GM12891 (cell line): ENCODE results near the gene SRP19.
A peak's percentile ranks its signal among the peaks of the same experiment; 100 is the strongest.
"Not testable (repeated sequence)": the region's sequence is repeated elsewhere in the genome, so short reads cannot be mapped to it uniquely, and the experiment has no call there.

Experiments
- DNase-seq: peaks from one replicate; pipeline ENCODE4 v3.0.0; 2011; ENCODE audit warnings: low spot score; ENCODE audit not compliant: insufficient read length
- FAIRE-seq: peaks from 2 replicates; lab custom pipeline; 2011; peaks lifted over from hg19 to GRCh38; lab: Jason Lieb, UNC
- PAX5 ChIP-seq: IDR thresholded peaks from 2 replicates; pipeline ENCODE4 v1.6.1; 2011; ENCODE audit warnings: low read length, moderate library complexity, mild to moderate bottlenecking; ENCODE audit not compliant: insufficient read depth, severe bottlenecking
- POLR2A ChIP-seq: IDR thresholded peaks from 2 replicates; pipeline ENCODE4 v1.6.1; 2011; ENCODE audit warnings: low read depth, low read length, control low read depth
- POLR2AphosphoS5 ChIP-seq: IDR thresholded peaks from 2 replicates; pipeline ENCODE4 v1.6.1; 2011; ENCODE audit warnings: low read depth, low read length, control low read depth
- POU2F2 ChIP-seq: IDR thresholded peaks from 2 replicates; pipeline ENCODE4 v1.6.1; 2011; ENCODE audit warnings: low read depth, mild to moderate bottlenecking, control low read depth, low read length, moderate library complexity
- SPI1 ChIP-seq: IDR thresholded peaks from 2 replicates; pipeline ENCODE4 v1.6.1; 2011; ENCODE audit warnings: low read depth, low read length, control low read depth
- TAF1 ChIP-seq: IDR thresholded peaks from 2 replicates; pipeline ENCODE4 v1.6.1; 2011; ENCODE audit warnings: low read depth, low read length, control low read depth

Gene SRP19

DNA sequence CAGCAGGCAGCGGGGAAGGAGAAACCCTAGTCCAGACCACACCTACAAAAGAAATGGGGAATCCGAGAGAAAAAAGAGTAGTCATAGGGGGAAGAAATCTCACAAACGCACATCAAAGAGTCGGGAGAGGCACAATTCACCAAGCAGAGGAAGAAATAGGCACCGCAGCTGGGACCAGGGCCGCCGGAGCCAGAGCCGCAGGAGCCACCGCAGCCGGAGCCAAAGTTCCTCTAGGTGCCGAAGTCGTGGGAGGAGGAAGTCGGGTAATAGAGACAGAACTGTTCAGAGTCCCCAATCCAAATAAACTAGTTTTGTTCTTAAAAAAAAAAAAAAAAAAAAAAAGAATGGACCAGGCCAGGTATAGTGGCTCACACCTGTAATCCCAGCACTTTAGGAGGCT is 31.7 kb downstream of the SRP19 start:
- no peak for DNase-seq
- no peak for FAIRE-seq
- TF ChIP-seq POLR2A: no peak
- no peak for TF ChIP-seq PAX5
- no peak for TF ChIP-seq POU2F2
- no peak for TF ChIP-seq SPI1
- TF ChIP-seq TAF1: no peak
- no peak for TF ChIP-seq POLR2AphosphoS5

DNA sequence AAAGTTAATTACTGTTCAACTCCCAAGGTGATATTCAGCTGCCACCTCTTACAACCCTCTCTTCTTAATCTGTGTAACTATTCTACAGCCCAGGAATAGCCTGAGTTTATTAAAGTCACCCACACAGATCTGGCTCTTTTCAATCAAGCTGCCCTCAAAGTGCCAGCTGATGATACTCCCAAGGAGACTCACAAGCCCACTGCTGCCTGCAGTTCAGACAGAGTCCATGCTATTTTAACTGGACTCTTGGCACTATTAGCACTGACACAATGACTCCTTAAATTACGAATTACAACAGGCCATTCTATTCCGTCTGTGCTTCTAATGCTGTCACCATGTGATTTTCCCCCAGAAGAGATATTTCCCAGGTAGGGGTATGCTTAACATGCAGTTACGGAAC is 34.6 kb downstream of the SRP19 start:
- FAIRE-seq: peak; percentile 62

DNA sequence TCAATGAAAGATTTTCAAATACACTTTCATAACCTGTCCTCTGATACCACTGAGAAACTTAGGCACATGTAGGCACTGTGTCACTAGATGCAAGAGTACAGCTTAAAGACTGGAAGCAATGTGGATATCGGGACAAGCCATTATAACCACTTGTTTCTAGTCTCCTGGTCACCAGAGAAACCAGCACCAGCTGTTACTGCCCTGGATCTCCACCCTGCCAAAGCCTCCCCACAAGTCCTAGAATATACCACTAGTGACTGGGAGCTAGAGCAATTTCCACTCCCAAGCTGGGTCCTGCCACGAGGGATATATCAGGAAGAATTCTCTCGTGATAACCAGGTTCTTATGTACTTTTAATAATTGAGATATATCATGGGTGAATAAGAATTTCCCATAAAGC is 41.5 kb downstream of the SRP19 start:
- no peak for FAIRE-seq
- DNase-seq: no peak
- TF ChIP-seq POLR2AphosphoS5 (no peak), SPI1 (no peak), POU2F2 (no peak), POLR2A (no peak), TAF1 (no peak), PAX5 (no peak)

More for the DNA sequence above, 34.6 kb downstream of the SRP19 start:
- TF ChIP-seq POU2F2 (no peak), POLR2A (no peak), POLR2AphosphoS5 (no peak), SPI1 (peak; percentile 48; the same call in 1 of the 2 replicates), PAX5 (no peak)
- no peak for DNase-seq

DNA sequence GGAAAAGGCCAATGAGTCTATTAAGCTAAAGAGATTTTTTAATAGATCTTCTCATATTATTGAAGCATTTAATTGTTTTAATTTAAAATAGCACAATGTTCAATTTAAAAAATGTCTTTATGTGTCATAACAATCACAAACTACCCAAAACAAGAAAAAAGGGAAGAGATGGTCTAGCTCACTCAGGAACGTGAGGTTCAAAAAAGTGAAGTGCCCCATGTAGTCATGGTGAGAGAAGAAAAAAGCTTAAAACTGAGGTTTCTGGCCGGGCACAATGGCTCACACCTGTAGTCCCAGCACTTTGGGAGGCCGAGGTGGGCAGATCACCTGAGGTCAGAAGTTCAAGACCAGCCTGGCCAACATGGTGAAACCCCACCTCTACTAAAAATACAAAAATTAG is 43.9 kb downstream of the SRP19 start:
- not testable (repeated sequence) for FAIRE-seq, DNase-seq
- TF ChIP-seq SPI1: 0 out of 2 replicates have a peak, but pooled peaks have one; percentile 1

DNA sequence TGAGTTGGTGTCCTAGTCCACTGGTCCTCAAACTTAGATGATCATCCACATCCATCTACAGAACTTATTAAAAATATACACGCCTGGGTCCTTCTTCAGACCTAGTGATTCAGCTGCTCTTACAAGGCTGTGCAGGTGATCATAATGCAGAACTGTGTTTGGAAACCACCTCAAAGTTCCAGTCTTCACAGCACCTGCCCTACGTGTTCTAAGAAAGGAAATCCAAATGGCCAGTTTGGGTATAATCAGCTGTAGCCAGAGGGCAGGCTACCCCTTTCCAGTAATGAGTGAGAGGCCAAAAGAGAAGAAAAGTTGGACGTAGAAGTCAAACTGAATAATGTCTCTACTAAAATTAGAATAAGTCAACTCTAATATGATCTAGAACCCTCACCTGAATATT is 45.5 kb downstream of the SRP19 start:
- TF ChIP-seq SPI1: no peak
- no peak for TF ChIP-seq POU2F2
- no peak for TF ChIP-seq PAX5
- no peak for TF ChIP-seq POLR2AphosphoS5
- TF ChIP-seq TAF1: no peak
- TF ChIP-seq POLR2A: no peak
- DNase-seq: no peak
- peak; percentile 68 for FAIRE-seq

DNA sequence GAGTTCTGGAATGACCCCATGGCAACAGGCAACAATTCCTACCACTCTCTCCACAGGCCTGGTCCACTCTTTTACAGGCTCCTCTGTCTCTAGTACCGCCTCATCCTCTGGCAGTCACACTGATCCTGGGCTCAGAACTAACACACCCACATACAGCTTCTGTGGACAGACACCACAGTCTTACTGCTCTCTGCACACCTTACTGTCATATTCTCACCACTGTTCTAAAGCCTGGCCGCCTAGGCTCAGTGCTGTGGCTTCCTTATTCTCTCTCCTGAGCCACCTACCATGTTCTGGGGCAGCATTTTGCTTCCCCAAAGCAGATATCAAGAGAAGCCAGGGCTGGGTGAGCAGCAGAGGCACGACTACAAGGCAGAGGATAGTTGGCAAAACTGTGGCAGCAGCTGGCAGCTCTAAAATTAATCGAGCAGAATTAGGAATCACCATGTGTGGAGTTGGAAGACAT is 46.1 kb downstream of the SRP19 start:
- no peak for TF ChIP-seq TAF1
- TF ChIP-seq POU2F2: no peak
- no peak for TF ChIP-seq PAX5
- TF ChIP-seq POLR2AphosphoS5: no peak
- TF ChIP-seq SPI1: no peak
- no peak for TF ChIP-seq POLR2A
- peak; percentile 45 for FAIRE-seq
- DNase-seq: no peak

DNA sequence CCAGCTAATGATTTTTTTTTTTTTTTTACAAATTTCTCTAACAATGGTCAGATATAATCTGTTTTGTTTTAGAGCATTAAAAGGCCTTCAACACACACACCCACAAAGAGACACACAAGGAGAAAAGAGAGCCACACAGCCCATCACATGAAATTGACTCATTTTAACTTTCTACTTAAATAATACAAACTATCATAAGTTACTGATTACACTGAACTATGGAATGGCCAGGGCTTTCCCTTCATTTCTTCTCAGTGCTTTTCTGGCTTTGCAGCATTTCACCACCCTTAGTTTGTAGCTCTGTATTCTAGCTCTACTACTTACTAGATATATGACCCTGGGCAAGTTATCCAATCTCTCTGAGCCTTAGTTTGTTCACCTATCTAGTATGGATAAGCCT is 47.8 kb downstream of the SRP19 start:
- FAIRE-seq: no peak
- TF ChIP-seq POLR2A (no peak), PAX5 (no peak), POU2F2 (no peak), POLR2AphosphoS5 (no peak), TAF1 (no peak), SPI1 (no peak)

DNA sequence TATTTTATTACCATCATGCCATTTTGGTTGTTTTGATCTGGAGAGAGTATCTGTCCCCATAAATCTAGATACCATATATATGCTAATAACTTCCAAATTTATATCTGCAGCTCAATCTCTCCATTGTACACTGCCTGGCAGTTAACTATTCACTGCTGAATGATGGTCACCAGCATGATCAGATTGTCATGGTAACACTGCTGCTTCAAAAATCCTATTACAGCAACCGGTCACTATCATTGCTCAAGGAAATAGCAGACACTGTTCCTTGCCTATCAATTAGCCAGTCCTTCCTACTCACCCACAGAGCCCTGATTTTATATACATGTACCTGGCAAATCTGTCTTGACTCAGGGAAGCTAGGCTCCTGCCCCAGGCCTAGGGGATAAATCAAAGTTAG is 49.4 kb downstream of the SRP19 start:
- FAIRE-seq (no peak), DNase-seq (no peak)
- TF ChIP-seq PAX5 (no peak), POLR2A (no peak), TAF1 (no peak), POLR2AphosphoS5 (no peak), SPI1 (no peak), POU2F2 (no peak)

More for the DNA sequence above, 47.8 kb downstream of the SRP19 start:
- no peak for DNase-seq

DNA sequence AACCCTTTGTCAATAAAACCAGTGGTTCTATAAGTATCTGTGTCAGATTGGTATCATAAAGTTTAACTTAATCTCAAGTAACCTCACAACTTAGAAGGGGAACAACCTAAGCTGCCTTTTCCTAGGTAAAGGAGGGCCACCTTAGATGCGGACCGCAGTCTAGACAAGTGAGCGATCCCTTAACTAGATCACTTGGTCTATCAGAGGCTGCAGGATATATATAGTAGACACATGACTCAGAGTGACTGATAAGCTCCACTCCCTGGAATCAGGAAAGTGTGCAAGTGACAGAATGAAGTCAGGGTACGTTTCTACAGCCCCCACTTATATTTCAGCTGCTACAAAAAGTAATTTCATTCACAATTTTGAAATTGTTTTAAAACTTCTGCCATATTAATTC is 53.5 kb downstream of the SRP19 start:
- TF ChIP-seq POLR2A: no peak
- TF ChIP-seq POLR2AphosphoS5: no peak
- TF ChIP-seq PAX5: no peak
- no peak for TF ChIP-seq POU2F2
- TF ChIP-seq SPI1: no peak
- no peak for TF ChIP-seq TAF1
- no peak for DNase-seq
- no peak for FAIRE-seq

DNA sequence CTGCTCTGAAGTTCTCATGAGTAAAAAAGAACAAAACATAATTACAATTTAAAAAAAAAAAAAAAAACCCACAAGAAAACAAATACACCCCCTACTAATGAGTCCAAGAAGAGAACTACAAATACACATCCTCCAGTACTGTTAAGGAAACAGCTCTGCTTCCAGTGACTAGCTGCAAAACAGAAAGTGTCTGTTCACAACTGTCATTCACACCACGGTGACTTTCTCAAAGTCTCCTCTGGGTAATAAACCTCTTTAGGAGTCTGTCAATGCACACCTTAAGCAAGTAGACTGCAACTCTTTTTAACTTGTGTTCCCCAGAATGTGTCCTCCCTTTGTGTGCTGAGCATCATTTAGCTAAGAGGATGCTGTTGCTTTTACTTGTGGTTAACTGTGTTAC is 54.7 kb downstream of the SRP19 start:
- DNase-seq (no peak), FAIRE-seq (no peak)
- no peak for TF ChIP-seq POU2F2
- no peak for TF ChIP-seq POLR2AphosphoS5
- TF ChIP-seq POLR2A: no peak
- TF ChIP-seq PAX5: no peak
- no peak for TF ChIP-seq SPI1
- no peak for TF ChIP-seq TAF1
